A673 (cell line): ENCODE data around the gene WDR72. TPM values are rescaled to one million over a fixed set of nuclear protein-coding genes. Genes with fewer than 3 reads are reported as not detected.
A peak's percentile ranks its signal among the peaks of the same experiment; 100 is the strongest.

Source experiments
- BruUV-seq: library from RNA; stranded (reverse); fragments of 400-500 nt; replicated peaks from 2 replicates; lab custom pipeline; 2021; lab: Mats Ljungman, UMichigan
- CTCF ChIA-PET: fragments of 300-600 bp; sonication (Branson Sonifier 250); formaldehyde crosslinking; loops from one replicate; lab custom pipeline; 2022; ENCODE audit warnings: antibody characterized with exemption; lab: Charles Lee
- POLR2A ChIA-PET: fragments of 300-600 bp; sonication (Branson Sonifier 250); formaldehyde crosslinking; loops from one replicate; lab custom pipeline; 2022; ENCODE audit warnings: antibody characterized with exemption; ENCODE audit not compliant: low non-redundant PET; lab: Charles Lee
- DNase-seq: peaks from one replicate; pipeline ENCODE4 v3.0.0-alpha.2; 2015; ENCODE audit warnings: low spot score
- H3K27ac ChIP-seq: fragments of 200-600 bp; sonication (generic); 2 replicates; pipeline ENCODE4 v1.5.1; 2016; ENCODE audit warnings: mixed run types, low read depth, mild to moderate bottlenecking, mixed read lengths, antibody characterized with exemption, low read length; ENCODE audit not compliant: poor library complexity, severe bottlenecking
- H3K27me3 ChIP-seq: fragments of 200-600 bp; sonication (generic); replicated peaks from 2 replicates; pipeline ENCODE4 v1.6.1; 2017; ENCODE audit warnings: mixed run types, low read depth, mild to moderate bottlenecking, mixed read lengths, antibody characterized with exemption, low read length; ENCODE audit not compliant: insufficient read depth, poor library complexity
- H3K36me3 ChIP-seq: fragments of 200-600 bp; sonication (generic); 2 replicates; pipeline ENCODE4 v1.6.1; 2016; ENCODE audit warnings: mixed run types, mild to moderate bottlenecking, mixed read lengths, antibody characterized with exemption, low read length; ENCODE audit not compliant: insufficient read depth, poor library complexity, severe bottlenecking
- H3K4me1 ChIP-seq: fragments of 200-600 bp; sonication (generic); 2 replicates; pipeline ENCODE4 v1.6.1; 2017; ENCODE audit warnings: mixed run types, mild to moderate bottlenecking, mixed read lengths, antibody characterized with exemption, low read length; ENCODE audit not compliant: insufficient read depth, poor library complexity, severe bottlenecking
- H3K4me3 ChIP-seq: fragments of 200-600 bp; sonication (generic); 2 replicates; pipeline ENCODE4 v1.5.1; 2016; ENCODE audit warnings: low read depth, mixed run types, mild to moderate bottlenecking, mixed read lengths, low read length; ENCODE audit not compliant: poor library complexity, severe bottlenecking
- H3K9me3 ChIP-seq: fragments of 200-600 bp; sonication (generic); 2 replicates; pipeline ENCODE4 v1.6.1; 2016; ENCODE audit warnings: mixed run types, low read depth, mild to moderate bottlenecking, mixed read lengths, antibody characterized with exemption, low read length; ENCODE audit not compliant: poor library complexity, severe bottlenecking
- EZH2 ChIP-seq: fragments of 200-600 bp; sonication (generic); IDR thresholded peaks from 2 replicates; pipeline ENCODE4 v1.6.1; 2017; ENCODE audit warnings: borderline replicate concordance, low read depth, mild to moderate bottlenecking, mixed read lengths, antibody characterized with exemption, low read length; ENCODE audit not compliant: poor library complexity, severe bottlenecking
- intact Hi-C: fragments of 100-400 bp; cut with micrococcal nuclease; formaldehyde crosslinking; loops from one replicate; pipeline ENCODE4 v1.10.0; 2022; ENCODE audit not compliant: unreplicated experiment
- total RNA-seq: library from RNA; stranded (reverse); gene quantifications from 2 replicates; pipeline ENCODE4 v1.2.3, GENCODE V29; 2021
- TF ChIP-seq, protein P1 (sequence below): fragments of 300-800, 200-600 bp; sonication (generic); conservative IDR thresholded peaks from 2 replicates; pipeline ENCODE4 v1.5.1; 2017; ENCODE audit warnings: low read depth, mild to moderate bottlenecking, antibody characterized with exemption, low read length, moderate library complexity, mixed read lengths

The WDR72 gene
- total RNA-seq, 1 experiment from 2014 or later: not detected

DNA sequence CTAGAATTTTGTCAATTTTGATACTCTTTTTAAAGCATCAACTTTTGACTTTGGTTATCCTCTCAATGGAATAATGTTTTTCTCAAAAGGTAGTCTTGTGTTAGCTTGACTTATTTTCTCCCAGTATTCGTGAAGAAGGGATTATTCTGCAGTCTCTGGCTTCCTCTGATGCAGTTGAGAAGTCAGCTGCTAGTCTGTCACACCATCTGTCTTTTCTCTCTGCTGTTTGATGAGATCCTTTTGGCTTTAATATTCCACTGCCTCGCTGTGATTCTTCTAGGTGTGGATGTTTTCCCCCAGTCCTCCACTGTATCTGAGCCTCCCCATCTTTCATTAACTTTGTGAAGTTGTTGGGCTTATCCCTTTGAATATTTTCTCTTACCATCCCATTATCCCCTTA, 141.0 kb downstream of the WDR72 start:
- no peak for TF ChIP-seq EZH2
- TF ChIP-seq, protein P1, sequence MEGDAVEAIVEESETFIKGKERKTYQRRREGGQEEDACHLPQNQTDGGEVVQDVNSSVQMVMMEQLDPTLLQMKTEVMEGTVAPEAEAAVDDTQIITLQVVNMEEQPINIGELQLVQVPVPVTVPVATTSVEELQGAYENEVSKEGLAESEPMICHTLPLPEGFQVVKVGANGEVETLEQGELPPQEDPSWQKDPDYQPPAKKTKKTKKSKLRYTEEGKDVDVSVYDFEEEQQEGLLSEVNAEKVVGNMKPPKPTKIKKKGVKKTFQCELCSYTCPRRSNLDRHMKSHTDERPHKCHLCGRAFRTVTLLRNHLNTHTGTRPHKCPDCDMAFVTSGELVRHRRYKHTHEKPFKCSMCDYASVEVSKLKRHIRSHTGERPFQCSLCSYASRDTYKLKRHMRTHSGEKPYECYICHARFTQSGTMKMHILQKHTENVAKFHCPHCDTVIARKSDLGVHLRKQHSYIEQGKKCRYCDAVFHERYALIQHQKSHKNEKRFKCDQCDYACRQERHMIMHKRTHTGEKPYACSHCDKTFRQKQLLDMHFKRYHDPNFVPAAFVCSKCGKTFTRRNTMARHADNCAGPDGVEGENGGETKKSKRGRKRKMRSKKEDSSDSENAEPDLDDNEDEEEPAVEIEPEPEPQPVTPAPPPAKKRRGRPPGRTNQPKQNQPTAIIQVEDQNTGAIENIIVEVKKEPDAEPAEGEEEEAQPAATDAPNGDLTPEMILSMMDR: no peak
- H3K27ac ChIP-seq: no peak overlapping the region
- H3K4me1 ChIP-seq: no peaks in the 10 kb centered on the region
- no peak for DNase-seq
- no TSS peak for BruUV-seq
- no peak overlapping the region for H3K4me3 ChIP-seq
- ChIA-PET POLR2A (no interaction called here), CTCF (no interaction called here)
- no peaks in the 10 kb centered on the region for H3K36me3 ChIP-seq
- H3K9me3 ChIP-seq: no peaks in the 10 kb centered on the region
- intact Hi-C loops: no loop called here
- no peaks in the 10 kb centered on the region for H3K27me3 ChIP-seq

DNA sequence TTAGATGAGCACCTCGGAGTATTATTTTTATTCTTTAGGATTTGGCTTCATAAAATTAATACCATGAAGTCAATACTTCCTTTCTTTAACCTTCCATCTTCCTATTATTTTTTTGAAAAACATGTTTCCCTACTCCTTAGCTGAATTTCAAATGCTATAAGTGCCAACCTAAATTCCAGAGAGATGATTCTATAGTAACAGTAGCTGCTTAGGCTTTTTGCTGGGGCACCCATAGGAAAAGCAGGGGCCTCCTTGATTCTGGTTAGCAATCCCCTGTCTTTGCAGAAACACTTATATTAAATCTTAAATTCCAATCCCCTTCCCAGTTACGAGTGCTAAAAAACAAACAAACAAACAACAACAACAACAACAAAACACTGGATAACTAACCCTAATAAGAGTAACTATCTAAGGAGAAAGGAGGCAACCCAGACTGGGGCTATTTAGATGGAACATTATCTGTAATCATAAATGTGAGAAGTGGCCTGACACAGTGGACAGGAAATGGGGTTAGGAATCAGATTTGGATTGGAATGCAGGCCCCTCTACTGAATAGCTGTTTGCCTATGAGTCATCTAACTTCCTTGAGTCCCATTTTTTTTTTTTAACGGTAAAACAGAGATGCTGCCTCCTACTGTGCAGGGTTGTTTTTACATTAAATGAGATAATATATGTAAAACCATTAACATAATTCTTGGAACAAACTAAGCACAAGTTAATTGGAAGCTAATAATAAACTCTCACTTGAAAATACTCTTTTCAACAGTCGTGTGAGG, 148.1 kb downstream of the WDR72 start:
- no peak for TF ChIP-seq EZH2
- TF ChIP-seq, protein P1: no peak
- H3K9me3 ChIP-seq: no peaks in the 10 kb centered on the region
- peak; percentile 9 for DNase-seq
- ChIA-PET POLR2A (no interaction called here), CTCF (no interaction called here)
- BruUV-seq: no TSS peak
- no peak overlapping the region for H3K4me3 ChIP-seq
- intact Hi-C loops: no loop called here
- H3K4me1 ChIP-seq: no peaks in the 10 kb centered on the region
- H3K27me3 ChIP-seq: no peaks in the 10 kb centered on the region
- H3K36me3 ChIP-seq: no peaks in the 10 kb centered on the region
- no peak overlapping the region for H3K27ac ChIP-seq

DNA sequence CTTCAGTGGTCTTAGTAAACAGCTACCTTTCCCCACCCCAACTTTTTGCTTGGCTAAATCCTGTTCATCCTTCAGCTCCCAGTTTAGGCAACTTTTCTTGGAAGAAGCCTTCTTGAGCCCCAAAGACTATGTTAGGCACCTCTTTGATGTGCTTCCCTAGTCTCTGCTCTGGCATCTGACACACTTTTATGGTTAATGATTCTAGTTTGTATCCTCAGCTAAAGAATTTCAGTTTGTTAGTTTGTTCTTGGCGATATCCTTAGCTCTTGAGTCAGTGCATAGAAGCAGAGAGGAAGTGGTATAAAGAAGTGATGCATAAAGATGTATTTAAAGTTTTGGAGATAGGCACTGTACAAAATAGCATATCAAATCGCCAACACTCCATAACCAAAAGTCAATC, 168.4 kb downstream of the WDR72 start:
- intact Hi-C loops: no loop called here
- TF ChIP-seq, protein P1: no peak
- no peak for TF ChIP-seq EZH2
- no peak overlapping the region for H3K27ac ChIP-seq
- no peaks in the 10 kb centered on the region for H3K4me1 ChIP-seq
- no peak overlapping the region for H3K4me3 ChIP-seq
- no TSS peak for BruUV-seq
- CTCF ChIA-PET: no interaction called here
- no peaks in the 10 kb centered on the region for H3K36me3 ChIP-seq
- H3K27me3 ChIP-seq: no peaks in the 10 kb centered on the region
- DNase-seq: no peak
- POLR2A ChIA-PET: no interaction called here
- no peaks in the 10 kb centered on the region for H3K9me3 ChIP-seq
